Ecto neural progenitor cell (in vitro differentiated cells): ENCODE measurements around the gene RPS15A.
"Not testable (repeated sequence)": the region's sequence is repeated elsewhere in the genome, so short reads cannot be mapped to it uniquely, and the experiment has no call there.

Source experiments
- DNase-seq: peaks from one replicate; pipeline ENCODE4 v3.0.0-alpha.2; 2018; ENCODE audit warnings: low spot score

Gene RPS15A

DNA sequence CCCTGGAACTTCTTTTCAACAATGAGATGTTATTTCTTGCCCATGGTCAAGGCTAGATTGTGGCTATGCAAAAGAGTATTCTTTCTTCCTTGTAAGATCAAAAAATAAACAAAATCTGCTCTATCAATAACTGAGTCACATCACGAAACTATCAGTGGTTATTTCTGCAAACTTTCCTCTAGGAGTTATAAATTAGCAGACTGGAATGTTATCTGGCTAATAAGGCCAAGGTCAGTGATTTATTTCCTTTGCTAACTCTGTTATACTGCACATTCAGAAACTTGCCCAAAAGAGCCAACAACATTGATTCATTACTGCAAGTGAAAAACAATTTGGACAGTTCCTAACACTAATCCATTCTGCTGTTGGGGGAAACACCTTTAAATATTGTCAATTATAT lies 6.2 kb upstream of the RPS15A start:
- no peak for DNase-seq

DNA sequence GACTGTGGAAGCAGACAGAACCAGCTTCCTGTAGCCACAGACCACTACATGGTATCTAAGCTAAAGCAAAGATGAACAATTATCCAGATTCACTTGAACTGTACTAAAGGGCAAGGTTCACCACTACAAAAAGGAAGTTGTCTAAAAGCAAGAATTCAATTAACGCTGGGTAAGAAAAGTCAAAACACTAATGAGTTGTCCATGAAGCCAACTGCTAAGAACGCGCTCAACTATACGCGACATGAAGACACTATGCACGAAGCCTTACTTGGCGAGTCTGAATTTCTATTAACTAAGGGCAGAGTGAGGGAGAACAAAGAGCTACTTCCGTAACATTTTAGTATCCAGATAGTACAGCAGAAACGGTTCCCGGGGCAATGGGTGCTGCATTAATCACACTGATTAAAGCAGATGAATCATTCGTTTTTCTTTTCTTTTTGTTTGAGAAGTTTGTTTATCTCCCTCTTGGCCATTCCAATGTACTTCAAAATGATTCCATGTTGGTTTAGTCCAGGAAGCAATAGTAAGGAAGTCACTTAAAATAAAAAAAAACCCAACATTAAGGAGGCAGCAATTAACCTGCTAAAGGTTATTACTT lies 2.8 kb upstream of the RPS15A start:
- no peak for DNase-seq

DNA sequence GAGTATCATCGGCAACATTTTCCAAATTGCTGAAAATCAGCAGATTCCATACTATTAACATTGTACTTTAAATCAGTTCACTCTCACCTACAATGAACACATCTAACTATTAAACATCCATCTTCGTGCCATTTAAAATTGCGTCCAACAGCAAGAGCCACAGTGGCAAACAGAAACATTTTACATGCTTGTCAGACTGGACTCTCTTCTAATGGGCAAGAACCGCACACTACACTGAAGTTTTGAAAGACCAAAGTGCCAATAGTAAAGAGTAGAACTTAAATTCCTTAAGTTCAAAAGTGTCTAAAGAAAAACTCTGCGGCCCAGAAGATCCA lies 652 bp downstream of the RPS15A start:
- DNase-seq = no peak

DNA sequence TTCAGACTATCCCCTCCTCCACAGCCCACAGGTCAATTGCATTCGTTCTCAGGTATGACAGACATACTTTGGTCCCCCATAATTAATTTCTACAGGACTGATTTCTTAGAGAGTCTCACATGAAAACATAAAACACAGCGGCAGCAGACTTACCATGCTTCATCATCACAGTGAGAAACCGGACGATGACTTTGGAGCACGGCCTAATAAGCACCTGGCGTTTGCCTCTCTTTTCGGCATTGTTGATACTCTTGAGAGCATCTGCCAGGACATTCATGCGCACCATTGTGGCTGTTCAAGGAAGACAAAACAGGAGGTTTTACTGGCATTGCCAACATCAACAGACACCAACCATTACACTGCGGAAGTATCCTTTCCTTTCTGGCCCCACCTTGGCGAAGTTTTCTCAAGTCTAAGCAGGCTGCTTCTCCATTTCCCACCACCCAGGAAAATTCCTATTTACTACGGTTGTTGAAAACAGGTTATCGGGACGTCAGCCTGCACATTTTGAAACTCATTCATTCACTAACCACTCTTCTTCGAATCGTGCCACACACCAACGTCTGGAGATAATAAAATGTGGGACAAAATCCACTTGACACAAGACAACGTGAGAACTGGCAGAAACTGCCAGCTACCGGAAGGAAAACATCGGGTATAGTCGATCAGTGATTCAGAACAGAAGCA lies 1.2 kb downstream of the RPS15A start:
- DNase-seq = no peak

DNA sequence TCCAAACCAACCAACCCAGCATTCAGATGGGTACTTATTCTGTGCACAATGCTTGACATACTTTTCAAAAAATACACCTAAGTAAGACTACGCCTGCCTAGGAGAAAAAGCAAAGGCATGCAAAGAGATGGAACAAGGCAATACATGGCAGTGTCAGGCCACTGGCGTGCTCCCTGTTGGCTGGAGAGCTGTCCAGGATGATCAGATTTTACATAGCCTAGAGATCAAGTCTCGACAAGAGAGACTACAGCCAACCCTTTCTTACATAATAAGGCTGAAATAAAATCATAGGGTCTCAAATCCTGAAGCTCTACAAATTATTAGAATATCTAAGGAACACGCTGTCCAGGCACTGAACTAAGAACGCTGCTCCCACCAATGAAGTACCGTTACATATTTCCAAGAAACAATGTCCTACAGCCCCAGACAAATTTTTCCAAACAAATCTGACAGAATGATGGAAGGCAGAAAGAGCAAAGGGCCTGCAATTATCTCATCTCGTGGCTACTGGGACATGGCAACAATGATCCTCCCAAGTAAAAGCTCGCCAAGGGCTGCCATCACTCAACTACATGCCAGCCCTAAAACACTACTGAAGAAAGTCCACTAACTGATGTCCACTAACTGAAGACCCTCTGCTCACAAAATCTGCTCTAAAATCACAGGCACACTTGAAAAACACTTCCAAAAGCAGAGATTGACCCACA lies 5.1 kb downstream of the RPS15A start:
- no peak for DNase-seq

DNA sequence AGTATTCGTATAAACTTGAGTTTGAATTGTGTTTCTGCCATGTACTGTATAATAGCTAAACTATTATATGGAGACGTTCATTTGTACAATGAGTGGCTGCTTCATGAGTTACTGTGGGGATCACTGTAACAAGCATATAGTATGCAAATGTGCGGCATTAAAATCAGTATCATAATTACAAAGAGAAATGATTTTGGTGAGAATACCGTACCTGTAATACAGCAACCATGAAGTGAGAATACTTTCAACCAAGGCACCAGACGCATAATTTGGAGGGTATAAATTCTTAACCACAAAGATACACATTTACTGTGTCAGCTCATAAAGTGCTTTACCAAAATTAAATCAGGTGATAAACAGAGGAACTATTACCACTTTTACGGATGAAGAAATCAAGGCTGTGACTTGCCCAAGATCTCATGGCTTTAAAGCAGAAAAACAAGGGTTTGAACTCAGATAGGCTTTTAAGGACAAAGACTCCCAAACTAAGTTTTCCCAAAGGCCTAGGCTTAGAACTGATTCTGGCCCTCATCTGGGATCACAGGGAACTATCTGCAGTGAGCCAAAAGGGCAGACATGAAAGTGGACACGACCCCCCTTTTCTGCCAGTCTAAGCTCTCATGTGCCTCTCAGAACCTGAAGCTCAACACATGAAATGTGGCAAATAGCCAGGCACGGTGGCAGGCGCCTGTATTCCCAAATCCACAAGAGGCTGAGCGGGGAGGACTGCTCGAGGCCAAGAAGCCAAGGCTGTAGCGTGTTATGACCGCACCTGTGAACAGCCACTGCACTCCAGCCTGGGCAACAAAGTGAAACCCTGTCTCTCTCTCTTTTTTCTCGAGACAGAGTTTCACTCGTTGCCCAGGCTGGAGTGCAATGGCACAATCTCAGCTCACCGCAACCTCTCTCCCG lies 6.4 kb downstream of the RPS15A start:
- DNase-seq = no peak

DNA sequence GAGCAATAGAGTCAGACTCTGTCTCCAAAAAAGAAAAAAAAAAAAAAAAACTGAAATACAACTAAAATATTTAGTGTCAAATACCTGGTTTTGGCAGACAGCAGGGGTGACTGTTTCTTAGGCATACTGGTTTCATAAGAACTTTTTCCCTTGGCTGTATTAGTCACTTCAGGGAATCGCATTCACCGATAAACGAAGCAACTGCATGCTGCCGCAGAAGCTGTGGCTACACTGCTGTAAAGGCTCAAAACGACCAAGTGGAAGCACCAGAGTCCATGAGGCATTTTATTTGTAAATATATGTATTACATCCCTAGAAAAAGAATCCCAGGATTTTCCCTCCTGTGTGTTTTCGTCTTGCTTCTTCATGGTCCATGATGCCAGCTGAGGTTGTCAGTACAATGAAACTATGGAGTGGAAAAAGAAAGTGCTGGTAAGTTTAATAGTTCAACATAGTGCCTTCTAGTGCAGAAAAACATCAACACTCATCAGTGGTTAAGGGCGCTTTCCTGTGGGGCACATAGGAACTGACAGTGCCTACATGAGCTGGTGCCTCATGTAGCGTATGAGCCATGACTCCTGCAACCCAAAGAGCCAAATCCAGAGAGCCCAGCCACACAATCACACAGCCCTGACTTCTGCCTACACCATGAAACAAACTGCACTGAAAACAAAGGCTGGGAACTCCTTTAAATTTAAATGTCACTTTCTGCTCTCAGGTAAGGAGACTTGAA lies 7.3 kb downstream of the RPS15A start:
- no peak for DNase-seq

DNA sequence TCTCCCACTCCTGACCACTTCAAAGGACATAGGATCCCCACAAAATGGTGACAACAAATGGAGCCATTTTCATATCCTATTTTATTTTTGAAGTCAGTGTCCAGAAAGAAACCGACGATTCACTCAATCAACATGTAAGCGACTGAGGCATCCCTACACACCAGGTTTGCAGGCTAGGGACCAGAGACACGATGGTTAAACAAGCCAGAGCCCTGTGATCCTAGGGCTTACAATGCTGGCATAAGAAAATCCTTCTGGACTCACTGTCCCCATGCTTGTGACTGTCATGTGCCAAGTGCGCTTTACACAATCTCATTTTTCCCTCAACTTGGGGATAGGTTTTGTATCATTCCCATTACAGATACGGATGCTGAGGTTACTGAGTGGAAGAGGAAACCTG lies 8.9 kb downstream of the RPS15A start:
- not testable (repeated sequence) for DNase-seq

DNA sequence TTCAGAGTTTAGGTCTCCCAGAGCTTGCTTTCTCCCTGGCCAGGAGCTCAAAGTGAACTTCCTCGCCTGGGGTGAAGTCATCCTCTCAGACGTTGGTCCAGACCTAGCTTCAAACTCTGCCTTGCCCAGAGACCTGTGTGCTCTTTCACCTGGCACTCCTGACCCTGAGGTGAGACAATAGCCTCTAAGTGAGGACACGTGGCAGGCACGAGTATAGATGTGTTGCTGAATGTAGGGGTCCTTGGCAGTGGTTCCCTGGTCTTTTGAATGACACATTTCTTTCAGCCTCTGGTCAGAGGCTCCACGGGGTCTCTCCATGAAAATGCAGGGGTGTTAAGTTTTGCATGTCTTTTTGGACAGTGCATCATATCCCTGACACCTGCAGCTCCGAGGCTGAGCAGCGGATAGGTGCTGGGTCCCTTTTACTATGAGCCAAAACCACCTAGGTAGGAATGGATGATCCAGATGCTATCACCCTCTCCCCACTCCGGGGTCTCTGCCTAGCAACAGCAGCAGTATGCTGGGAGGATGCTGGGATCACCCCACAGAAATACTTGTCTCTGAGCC lies 9.6 kb downstream of the RPS15A start:
- DNase-seq = not testable (repeated sequence)

DNA sequence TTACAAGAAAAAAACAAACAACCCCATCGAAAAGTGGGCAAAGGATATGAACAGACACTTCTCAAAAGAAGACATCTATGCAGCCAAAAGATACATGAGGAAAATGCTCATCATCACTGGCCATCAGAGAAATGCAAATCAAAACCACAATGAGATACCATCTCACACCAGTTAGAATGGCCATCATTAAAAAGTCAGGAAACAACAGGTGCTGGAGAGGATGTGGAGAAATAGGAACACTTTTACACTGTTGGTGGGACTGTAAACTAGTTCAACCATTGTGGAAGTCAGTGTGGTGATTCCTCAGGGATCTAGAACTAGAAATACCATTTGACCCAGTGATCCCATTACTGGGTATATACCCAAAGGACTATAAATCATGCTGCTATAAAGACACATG lies 12.5 kb downstream of the RPS15A start:
- DNase-seq = not testable (repeated sequence)

DNA sequence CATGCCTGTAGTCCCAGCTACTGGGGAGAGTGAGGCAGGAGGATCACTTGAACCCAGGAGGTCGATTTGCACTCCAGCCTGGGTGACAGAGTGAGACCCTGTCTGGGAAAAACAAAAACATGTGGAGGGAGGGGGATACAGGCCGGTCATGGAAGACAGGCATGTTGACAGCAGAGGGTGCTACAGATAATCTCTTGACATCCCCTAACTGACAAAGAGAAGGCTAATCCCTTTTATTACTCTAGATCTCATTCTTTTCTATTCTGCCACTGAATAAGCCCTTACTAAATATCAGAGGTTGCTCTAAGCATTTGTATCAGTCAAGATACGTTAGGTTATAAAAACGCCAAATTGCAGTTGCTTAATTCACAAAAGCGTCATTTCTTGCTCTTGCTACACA lies 13.8 kb downstream of the RPS15A start:
- not testable (repeated sequence) for DNase-seq

DNA sequence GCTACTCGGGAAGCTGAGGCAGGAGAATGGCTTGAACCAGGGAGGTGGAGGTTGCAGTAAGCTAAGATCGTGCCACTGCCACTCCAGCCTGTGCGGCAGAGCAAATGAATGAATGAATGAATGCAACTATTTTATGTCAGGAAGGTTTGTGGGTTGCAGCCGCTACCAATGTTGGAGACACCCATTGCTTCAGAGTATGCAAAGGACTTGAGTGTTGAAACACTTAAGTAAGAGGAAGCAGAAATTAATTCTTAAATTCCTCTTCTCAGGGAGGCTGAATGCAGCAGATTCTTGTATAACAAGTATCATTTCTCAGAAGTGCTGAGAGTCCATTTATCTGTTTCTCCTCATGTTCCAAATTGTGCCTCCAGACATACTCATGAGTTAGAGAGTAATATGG lies 15.5 kb downstream of the RPS15A start:
- not testable (repeated sequence) for DNase-seq

DNA sequence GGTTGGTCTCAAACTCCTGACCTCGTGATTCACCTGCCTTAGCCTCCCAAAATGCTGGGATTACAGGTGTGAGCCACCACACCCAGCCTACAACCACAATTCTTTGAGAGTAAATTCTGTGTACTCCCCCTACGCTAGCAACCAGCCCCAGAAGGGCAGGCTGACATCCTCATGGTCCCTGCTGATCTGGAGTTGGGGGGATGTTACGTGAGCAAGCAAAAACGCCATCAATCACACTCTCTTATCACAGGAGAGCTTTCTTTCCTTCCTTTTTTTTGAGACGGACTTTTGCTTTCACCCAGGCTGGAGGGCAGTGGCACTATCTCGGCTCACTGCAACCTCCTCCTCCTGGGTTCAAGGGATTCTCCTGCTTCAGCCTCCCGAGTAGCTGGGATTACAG lies 18.0 kb downstream of the RPS15A start:
- not testable (repeated sequence) for DNase-seq

DNA sequence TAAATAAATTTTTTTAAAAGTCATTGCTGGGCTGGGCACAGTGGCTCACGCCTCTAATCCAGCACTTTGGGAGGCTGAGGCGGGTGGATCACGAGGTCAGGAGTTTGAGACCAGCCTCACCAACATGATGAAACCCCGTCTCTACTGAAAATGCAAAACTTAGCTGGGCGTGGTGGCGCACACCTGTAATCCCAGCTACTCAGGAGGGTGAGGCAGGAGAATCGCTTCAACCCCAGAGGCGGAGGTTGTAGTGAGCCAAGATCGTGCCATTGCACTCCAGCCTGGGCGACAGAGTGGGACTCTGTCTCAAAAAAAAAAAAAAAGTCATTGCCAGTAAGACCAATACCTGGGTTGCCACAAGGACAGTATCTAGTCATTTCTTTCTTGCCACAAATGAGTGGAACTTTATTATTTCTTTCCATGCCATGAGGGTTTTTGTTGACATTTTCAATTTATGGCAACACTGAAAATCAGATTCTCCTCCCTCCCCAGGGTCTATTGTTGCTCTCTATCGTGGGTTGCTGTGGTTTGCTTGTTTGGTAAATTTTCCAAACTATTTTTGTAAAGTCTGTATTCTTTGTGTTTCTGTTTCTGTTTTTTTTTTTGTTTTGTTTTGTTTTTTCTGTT lies 19.7 kb downstream of the RPS15A start:
- DNase-seq = not testable (repeated sequence)

DNA sequence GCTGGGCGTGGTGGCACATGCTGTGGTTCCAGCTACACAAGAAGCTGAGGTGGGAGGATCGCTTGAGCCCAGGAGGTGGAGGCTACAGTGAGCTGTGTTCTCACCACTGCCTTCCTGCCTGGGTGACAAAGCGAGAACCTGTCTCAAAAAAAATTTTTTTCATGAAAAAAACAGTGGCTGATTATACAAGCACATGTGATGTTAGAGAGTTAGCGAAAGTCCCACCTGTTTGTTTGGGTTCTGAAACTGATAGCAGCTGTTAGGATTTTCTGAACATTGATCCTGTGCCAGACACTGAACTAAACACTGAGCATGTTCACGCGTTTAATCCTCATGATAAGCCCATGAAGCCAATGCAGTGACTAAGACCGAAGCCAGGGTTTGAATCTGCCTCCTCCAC lies 22.9 kb downstream of the RPS15A start:
- not testable (repeated sequence) for DNase-seq

DNA sequence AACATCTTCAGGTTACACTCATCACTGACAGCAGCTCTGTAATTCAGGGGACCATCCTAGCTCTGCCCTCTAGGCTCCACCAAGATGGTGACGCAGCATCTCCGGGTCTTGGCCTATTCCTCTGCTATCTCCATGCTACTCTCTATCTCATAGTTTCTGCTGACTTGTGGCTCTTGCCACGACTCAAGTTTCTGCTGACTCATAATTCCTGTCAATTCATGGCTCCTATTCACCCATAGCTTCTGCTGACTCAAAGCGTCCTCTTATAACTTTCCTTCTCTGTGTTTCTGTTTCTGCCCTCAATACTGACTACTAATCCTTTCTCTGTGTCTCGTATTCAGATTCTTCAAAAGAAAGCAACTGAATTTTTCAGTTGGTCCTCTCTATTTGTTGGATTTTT lies 27.4 kb downstream of the RPS15A start:
- not testable (repeated sequence) for DNase-seq

DNA sequence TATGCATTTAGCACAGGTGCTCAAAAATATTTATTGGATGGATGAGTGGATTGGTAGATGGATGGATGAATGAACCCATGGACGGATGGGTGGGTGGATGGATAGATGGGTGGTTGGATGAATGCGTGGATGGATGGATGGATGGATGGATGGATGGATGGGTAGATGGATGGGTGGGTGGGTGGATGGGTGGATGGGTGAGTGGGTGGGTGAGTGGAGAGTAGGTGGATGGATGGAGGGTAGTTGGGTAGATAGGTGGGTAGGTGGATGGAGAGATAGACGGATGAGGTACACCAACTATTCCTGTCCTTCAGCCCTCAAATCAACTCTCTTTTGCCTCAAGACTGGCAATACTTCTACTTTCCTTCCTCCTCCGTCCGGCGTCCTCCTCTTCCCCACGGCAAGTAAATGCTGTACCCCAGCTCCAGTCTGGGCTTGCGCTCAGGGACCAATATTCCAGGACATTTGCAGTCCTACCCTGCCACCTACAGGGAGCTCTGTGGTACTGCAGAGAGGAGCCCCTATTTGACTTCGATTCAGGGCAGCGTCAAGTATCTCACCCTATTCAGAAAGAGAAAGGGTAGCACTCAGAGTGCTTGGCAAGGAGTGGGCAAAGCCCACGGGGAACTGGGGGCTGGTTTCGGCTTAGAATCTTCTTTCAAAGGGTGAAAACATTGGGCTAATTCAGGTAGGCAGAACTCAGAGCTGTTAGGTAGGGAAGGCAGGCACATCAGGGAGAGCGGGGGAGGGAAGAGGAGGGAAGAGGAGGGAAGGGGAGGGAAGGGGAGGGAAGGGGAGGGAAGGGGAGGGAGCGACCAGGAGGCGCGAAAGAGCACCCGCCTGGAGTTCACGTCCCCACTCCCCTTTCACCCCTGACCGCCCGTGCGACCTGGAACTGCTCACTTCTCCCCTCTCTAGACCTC lies 30.3 kb downstream of the RPS15A start:
- not testable (repeated sequence) for DNase-seq

DNA sequence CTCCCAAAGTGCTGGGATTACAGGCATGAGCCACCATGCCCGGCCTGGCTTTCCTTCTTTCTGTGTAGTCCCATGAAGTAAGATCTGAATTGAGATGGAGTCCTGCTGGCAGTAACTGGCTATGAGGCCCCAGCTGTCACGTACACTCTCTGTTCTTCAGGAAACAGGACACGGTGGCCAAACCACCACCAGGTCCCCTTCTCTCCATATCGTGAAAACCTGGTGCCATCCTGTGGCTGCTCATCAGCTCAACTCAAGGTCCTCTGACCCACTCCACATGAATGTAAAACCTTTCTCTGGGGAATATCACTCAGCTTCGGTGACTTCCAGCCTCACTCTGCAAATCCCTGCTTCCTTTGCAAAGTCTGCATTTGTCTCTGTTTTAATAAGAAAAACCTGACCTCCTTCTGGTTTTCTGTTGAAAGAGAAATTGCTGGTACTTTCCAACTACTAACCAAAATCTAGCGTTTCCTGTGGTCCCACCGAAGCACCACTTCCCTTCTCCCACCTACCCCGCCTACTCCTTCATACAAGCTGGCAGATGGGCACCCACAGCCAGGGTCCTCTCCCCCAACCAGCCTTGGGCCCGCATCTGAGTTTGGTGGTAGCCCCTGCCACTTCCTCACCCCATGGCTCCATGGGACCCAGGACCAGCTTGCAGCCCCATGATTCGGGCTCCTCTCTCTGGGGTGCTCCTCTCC lies 32.0 kb downstream of the RPS15A start:
- not testable (repeated sequence) for DNase-seq

DNA sequence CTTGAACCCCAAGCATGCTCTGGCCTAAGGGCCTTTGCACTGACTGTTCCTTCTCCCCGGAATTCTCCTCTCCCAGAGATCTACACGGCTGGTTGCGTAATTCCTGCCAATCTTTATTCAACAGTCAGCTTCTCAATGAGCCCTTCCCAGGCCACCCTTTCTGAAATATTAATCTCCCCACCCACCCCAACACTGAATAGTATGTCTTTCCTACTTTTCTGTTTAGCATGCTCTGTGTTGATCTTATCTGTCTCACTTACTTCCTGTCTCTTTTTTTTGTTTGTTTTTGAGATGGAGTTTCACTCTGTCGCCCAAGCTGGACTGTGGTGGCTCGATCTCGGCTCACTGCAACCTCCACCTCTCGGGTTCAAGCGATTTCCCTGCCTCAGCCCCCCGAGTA lies 33.5 kb downstream of the RPS15A start:
- not testable (repeated sequence) for DNase-seq
